ENCODE results near the gene GPR155. TPM values are rescaled to one million over a fixed set of nuclear protein-coding genes. Genes with fewer than 3 reads are reported as not detected.

The GPR155 gene, protein sequence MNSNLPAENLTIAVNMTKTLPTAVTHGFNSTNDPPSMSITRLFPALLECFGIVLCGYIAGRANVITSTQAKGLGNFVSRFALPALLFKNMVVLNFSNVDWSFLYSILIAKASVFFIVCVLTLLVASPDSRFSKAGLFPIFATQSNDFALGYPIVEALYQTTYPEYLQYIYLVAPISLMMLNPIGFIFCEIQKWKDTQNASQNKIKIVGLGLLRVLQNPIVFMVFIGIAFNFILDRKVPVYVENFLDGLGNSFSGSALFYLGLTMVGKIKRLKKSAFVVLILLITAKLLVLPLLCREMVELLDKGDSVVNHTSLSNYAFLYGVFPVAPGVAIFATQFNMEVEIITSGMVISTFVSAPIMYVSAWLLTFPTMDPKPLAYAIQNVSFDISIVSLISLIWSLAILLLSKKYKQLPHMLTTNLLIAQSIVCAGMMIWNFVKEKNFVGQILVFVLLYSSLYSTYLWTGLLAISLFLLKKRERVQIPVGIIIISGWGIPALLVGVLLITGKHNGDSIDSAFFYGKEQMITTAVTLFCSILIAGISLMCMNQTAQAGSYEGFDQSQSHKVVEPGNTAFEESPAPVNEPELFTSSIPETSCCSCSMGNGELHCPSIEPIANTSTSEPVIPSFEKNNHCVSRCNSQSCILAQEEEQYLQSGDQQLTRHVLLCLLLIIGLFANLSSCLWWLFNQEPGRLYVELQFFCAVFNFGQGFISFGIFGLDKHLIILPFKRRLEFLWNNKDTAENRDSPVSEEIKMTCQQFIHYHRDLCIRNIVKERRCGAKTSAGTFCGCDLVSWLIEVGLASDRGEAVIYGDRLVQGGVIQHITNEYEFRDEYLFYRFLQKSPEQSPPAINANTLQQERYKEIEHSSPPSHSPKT
- 5.8 TPM for total RNA-seq

DNA sequence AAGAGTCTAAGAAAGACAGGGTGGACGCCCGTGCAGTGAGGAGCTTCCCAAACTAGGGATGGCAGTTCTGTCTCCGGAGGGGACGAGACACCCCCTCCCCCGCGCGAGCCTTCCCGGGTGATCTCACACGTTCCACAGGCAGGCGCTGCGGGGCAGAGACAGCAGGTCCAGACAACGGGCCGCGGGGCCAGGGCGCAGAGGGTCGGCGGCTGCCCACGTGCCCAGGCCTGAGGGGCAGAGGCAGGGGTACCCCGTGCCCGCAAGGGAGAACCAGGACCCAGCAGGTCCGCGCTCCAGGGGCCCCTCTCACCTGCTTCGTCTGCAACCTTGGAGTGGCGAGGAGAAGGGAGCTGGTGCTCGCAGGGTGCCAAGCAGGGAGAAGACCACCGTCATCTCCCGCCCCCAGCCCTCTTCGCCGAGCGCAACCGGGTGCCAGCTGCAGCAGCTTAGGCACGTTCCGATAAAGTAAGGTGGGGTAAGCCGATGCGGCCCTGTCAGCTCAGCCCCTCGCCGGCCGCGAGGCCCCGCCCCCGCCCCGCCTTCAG is at the start of gene GPR155:
GPR155 (minus strand) TSS at position 467 of the 545 bp plus-strand sequence. CDS start 5,073 bp downstream, outside the sequence.
- peak; percentile 24 for DNase-seq

GRCh38 chr2:174535757-174536703 is 49.2 kb upstream of the GPR155 start:
- DNase-seq, result no peak

GRCh38 chr2:174535083-174535482 is 48.3 kb upstream of the GPR155 start:
- no peak for DNase-seq

- no peak for DNase-seq
These were observed 43.1 kb upstream of the GPR155 start for GRCh38 chr2:174529916-174530315.

- no peak for DNase-seq
These were observed 41.1 kb upstream of the GPR155 start for GRCh38 chr2:174527959-174528358.

DNA sequence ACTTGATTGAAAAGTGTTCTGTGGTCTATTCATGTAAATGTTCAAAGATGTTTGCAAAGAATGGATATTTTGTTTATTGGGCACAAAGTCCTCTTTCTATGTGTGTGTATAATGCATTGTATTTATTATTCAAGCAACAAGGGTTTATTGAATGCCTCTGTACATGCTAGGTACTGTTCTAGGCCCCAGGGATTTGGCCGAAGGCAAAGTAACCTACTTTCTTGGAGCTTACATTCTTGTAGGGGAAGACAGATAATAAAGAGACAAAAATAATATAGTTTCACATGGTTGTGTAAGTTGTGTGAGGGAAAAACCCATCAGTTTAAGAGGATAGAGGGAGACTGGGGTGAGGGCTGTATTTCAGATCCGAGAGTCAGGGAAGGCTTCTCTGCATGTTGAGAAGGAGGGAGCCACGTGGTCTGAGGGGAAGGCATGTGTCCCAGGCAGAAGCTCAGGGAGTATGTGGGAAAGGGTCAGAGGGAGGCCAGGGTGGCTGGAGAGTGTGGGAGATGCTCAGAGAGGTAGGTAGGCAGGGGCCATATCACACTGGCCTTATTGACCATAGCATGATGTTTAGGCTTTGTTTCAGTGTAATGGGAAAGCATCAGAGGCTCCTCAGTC is 40.4 kb upstream of the GPR155 start:
- no peak for DNase-seq

DNA sequence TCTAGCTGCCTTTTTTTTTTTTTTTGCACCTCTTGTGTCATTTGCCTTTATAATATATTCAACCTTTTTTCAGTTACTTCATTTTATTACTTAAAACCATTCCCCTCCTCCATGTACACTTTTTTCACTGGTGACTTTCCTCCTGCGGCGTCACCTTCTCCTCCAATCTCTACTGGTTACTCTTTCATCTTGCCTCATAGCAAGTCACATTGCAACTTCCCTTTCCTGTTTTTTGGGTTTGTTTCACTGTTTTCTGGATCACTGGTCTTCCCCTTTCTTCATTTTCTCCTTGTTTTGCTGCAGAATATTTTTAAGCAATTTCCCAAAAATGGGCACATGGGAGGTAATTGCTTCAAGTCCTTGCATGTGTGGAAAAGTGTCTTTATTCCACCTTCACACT is 37.7 kb upstream of the GPR155 start:
- no peak for DNase-seq

- no peak for DNase-seq
These were observed 35.7 kb upstream of the GPR155 start for GRCh38 chr2:174522553-174522952.

- DNase-seq, result no peak
These were observed 31.6 kb upstream of the GPR155 start for GRCh38 chr2:174518395-174518794.

DNA sequence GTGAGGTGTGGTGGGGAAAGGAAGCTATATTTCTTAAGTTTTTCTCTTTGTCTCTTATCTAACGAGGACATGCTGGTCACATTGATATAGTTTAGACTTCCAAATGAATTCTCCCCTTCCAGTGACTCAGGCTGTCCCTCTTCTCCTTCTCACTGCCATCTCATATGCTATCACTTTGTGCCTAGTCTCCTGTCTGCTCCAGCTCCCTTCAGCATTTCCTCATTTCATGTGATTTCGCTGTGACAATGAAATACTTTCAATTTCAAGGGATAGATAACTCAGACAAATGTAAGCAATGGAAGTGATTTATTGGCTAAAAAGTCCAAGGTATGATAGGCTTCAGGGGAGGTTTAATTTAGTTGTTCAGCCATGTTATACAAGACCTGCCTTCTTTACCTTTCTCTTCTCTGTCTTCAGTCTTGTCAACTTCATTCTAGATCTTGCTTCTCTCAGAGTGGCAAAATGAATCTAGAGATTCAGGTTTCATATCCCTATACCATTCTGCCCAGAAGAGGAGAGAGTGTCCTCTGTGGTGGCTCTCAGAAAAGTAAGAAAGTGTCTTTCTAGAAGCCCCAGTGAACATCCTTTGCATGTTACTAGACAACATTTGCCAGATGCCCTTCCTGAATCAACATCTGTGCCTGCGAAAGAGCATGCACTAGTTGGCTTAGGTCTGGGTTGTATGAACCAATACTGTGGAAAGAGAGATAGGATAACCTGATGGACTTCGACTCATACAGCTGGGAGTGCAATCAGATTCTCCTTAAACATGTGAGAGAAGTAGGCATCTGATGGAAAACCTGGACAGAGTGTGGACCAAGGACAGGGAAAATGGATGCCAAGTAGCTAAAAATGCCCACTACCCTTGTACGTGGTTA is 29.9 kb upstream of the GPR155 start:
- DNase-seq, result no peak

DNA sequence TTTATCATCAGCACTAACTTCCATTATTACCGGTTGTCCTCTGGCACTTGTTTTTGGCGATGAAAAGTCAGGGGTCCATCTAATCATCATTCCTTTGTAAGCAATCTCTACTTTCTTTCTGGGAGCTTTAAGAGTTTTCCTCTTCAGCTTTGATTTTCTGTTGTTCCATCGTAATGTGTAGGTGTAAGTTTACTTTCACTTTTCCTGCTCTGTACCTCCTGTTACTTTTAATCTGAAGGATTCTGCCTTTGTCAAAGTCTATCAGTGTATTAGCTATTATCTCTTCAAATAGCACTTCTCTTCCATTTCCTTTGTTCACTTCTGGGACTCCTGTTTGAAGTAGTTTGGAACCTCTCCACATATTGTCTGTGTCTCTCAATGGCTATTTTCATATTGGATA is 25.5 kb upstream of the GPR155 start:
- DNase-seq, result no peak

- no peak for DNase-seq
These were observed 24.9 kb upstream of the GPR155 start for GRCh38 chr2:174511580-174512260.

- DNase-seq, result no peak
These were observed 23.9 kb upstream of the GPR155 start for GRCh38 chr2:174510583-174511189.

DNA sequence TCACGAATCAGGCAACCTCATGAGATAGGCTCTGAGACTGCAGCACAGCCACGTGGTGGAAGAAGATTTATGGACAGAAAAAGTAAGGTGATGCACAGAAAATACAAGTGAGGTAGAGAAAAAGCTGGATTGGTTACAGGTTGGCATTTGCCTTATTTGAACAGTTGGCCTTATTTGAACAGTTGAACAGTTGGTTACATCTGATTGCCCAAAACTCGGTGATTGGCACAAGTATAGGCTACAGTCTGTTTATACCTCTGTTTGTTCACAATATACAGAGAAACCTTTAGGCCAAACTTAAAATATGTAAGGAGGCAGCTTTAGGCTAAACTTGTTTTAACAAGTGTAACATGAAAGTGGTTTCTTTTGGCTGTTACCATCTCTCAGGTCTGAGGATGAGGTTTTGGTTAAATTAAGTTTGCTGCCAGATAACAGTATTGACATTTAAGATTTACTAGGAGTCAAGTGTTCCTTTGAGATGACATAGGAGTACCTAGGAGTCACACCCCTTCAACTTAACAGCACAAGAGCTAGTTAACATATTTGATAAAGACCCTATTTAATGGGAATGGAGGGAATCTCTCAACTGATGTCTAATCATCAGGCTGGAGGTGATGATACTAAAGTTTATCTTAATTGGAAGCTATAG is 16.5 kb upstream of the GPR155 start:
- DNase-seq, result no peak

GRCh38 chr2:174499371-174499770 is 12.5 kb upstream of the GPR155 start:
- DNase-seq, result no peak

GRCh38 chr2:174495365-174496012 is 8.7 kb upstream of the GPR155 start:
- DNase-seq, result no peak

- DNase-seq, result no peak
These were observed 6.9 kb upstream of the GPR155 start for GRCh38 chr2:174493549-174494331.
